Hepatocyte (in vitro differentiated cells): ENCODE results near the gene RPL10A. TPM values are rescaled to one million over a fixed set of nuclear protein-coding genes. Genes with fewer than 3 reads are reported as not detected.
"Not testable (repeated sequence)": the region's sequence is repeated elsewhere in the genome, so short reads cannot be mapped to it uniquely, and the experiment has no call there.

Experiments
- DNase-seq: peaks from one replicate; pipeline ENCODE4 v3.0.0-alpha.2; 2016; ENCODE audit warnings: low spot score
- H2AFZ ChIP-seq: fragments of 200-600 bp; sonication (generic); 2 replicates; pipeline ENCODE4 v1.6.0; 2016; ENCODE audit warnings: antibody characterized with exemption, mild to moderate bottlenecking
- H3K27ac ChIP-seq: fragments of 200-600 bp; sonication (generic); 2 replicates; pipeline ENCODE4 v1.5.1; 2016; ENCODE audit warnings: mild to moderate bottlenecking
- H3K27me3 ChIP-seq: fragments of 200-600 bp; sonication (generic); 2 replicates; pipeline ENCODE4 v1.6.1; 2016
- H3K36me3 ChIP-seq: fragments of 200-600 bp; sonication (generic); replicated peaks from 2 replicates; pipeline ENCODE4 v1.5.1; 2016; ENCODE audit warnings: low read depth; ENCODE audit not compliant: insufficient read depth
- H3K4me1 ChIP-seq: fragments of 200-600 bp; sonication (generic); 2 replicates; pipeline ENCODE4 v1.5.1; 2016; ENCODE audit warnings: mild to moderate bottlenecking, moderate library complexity; ENCODE audit not compliant: insufficient read depth
- H3K4me2 ChIP-seq: fragments of 200-600 bp; sonication (generic); 2 replicates; pipeline ENCODE4 v1.6.0; 2016
- H3K4me3 ChIP-seq: fragments of 200-600 bp; sonication (generic); 2 replicates; pipeline ENCODE4 v1.5.1; 2016; ENCODE audit warnings: mild to moderate bottlenecking
- H3K79me2 ChIP-seq: fragments of 200-600 bp; sonication (generic); 2 replicates; pipeline ENCODE4 v1.6.0; 2017; ENCODE audit warnings: mild to moderate bottlenecking
- H3K9me2 ChIP-seq: fragments of 200-600 bp; sonication (generic); replicated peaks from 2 replicates; pipeline ENCODE4 v1.6.0; 2017; ENCODE audit warnings: mild to moderate bottlenecking; ENCODE audit not compliant: insufficient read depth
- H3K9me3 ChIP-seq: fragments of 200-600 bp; sonication (generic); 2 replicates; pipeline ENCODE4 v1.5.1; 2016; ENCODE audit warnings: low read depth, mild to moderate bottlenecking
- H4K20me1 ChIP-seq: fragments of 200-600 bp; sonication (generic); 2 replicates; pipeline ENCODE4 v1.6.0; 2016; ENCODE audit warnings: mild to moderate bottlenecking; ENCODE audit not compliant: insufficient read depth, poor library complexity, severe bottlenecking
- CTCF ChIP-seq: fragments of 200-600 bp; sonication (generic); IDR thresholded peaks from 2 replicates; pipeline ENCODE4 v1.5.1; 2016; ENCODE audit warnings: antibody characterized with exemption, mild to moderate bottlenecking; ENCODE audit not compliant: poor library complexity
- EZH2 ChIP-seq: fragments of 200-600 bp; sonication (generic); IDR thresholded peaks from 2 replicates; pipeline ENCODE4 v1.6.1; 2016; ENCODE audit warnings: antibody characterized with exemption, mild to moderate bottlenecking, borderline replicate concordance
- EZH2phosphoT487 ChIP-seq: fragments of 200-600 bp; sonication (generic); IDR thresholded peaks from one replicate; pipeline ENCODE4 v1.6.1; 2018; ENCODE audit warnings: antibody characterized with exemption, mild to moderate bottlenecking, low read depth, moderate library complexity; ENCODE audit not compliant: unreplicated experiment, severe bottlenecking
- WGBS: methylation state at CpG from one replicate; pipeline ENCODE4 v1.1.6; 2016; ENCODE audit warnings: low lambda C conversion rate; ENCODE audit errors: missing lambda C conversion rate; 5-methylcytosine and 5-hydroxymethylcytosine counted together
- polyA plus RNA-seq: library from polyadenylated mRNA; unstranded; fragments of >200 nt; fragmentation: Nextera tagmentation; extraction: Ambion mirVana; gene quantifications from 2 replicates; pipeline ENCODE4 v1.2.1, GENCODE V29; 2016
- total RNA-seq: library from RNA; depleted of rRNA; stranded (reverse); fragments of >200 nt; gene quantifications from 2 replicates; pipeline ENCODE4 v1.2.3, GENCODE V29; 2014

Gene RPL10A
- total and polyA plus RNA-seq, 2 experiments from 2014 or later = 308 to 1,102 TPM

GRCh38 chr6:35435074-35435837 is 32.9 kb upstream of the RPL10A start:
- peaks cover 7% of the 10 kb centered on the region for H3K4me1 ChIP-seq
- no peaks in the 10 kb centered on the region for H3K79me2 ChIP-seq
- H3K9me3 ChIP-seq = no peaks in the 10 kb centered on the region
- no peak overlapping the region for H3K27ac ChIP-seq
- H2AFZ ChIP-seq = no peak overlapping the region
- H3K36me3 ChIP-seq = no peaks in the 10 kb centered on the region
- TF ChIP-seq EZH2phosphoT487 (no peak), CTCF (no peak), EZH2 (no peak)
- no peaks in the 10 kb centered on the region for H4K20me1 ChIP-seq
- no peaks in the 10 kb centered on the region for H3K9me2 ChIP-seq
- H3K27me3 ChIP-seq = no peaks in the 10 kb centered on the region
- DNase-seq = no peak
- no peak overlapping the region for H3K4me2 ChIP-seq
- H3K4me3 ChIP-seq = no peak overlapping the region
- 83% methylated on average over 16 of the region's 16 CpGs for WGBS

GRCh38 chr6:35436071-35436857 is 31.9 kb upstream of the RPL10A start:
- H3K4me3 ChIP-seq = no peak overlapping the region
- no peaks in the 10 kb centered on the region for H3K79me2 ChIP-seq
- H3K27ac ChIP-seq = no peak overlapping the region
- H4K20me1 ChIP-seq = no peaks in the 10 kb centered on the region
- DNase-seq = no peak
- no peak overlapping the region for H3K4me2 ChIP-seq
- TF ChIP-seq CTCF (no peak), EZH2phosphoT487 (no peak), EZH2 (no peak)
- no peaks in the 10 kb centered on the region for H3K27me3 ChIP-seq
- H3K4me1 ChIP-seq = peaks cover 4% of the 10 kb centered on the region
- no peaks in the 10 kb centered on the region for H3K9me2 ChIP-seq
- no peaks in the 10 kb centered on the region for H3K36me3 ChIP-seq
- H2AFZ ChIP-seq = no peak overlapping the region
- WGBS = 84% methylated on average over 8 of the region's 8 CpGs
- no peaks in the 10 kb centered on the region for H3K9me3 ChIP-seq

DNA sequence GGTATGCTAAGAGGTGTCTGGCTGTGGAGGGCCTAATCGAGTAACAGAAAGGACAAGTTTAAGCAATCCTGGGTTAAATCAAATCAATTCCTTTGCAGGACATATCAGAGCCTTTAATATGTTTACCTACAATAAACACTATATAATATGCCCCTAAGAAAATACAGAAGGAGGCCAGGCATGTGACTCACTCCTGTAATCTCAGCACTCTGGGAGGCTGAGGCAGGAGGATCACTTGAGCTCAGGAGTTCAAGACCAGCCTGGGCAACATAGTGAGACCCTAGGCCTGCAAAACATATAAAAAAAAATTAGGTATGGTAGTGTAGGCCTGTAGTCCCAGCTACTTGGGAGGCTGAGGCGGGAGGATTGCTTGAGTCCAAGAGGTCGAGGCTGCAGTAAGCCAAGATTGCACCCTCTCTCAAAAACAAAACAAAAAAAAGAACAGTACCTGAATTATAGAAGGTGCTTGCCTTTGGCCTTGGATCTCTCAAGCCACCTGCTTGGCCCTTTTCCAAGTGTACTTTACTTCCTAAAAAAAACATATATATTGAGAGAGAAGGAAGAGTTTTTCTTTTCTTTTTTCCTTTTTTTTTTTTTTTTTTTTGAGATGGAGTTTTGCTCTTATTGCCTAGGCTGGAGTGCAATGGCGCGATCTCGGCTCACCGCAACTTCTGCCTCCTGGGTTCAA is 29.7 kb upstream of the RPL10A start:
- H3K9me3 ChIP-seq, H3K9me2 ChIP-seq, H2AFZ ChIP-seq, H3K27me3 ChIP-seq, H3K79me2 ChIP-seq, H4K20me1 ChIP-seq, H3K4me3 ChIP-seq, H3K4me1 ChIP-seq, H3K36me3 ChIP-seq, H3K27ac ChIP-seq, DNase-seq, H3K4me2 ChIP-seq: not testable (repeated sequence)
- 95% methylated on average over 7 of the region's 7 CpGs for WGBS

- no peaks in the 10 kb centered on the region for H3K9me3 ChIP-seq
- no peaks in the 10 kb centered on the region for H4K20me1 ChIP-seq
- no peaks in the 10 kb centered on the region for H3K36me3 ChIP-seq
- H3K27me3 ChIP-seq = no peaks in the 10 kb centered on the region
- H2AFZ ChIP-seq = no peak overlapping the region
- WGBS = 50% methylated on average over 3 of the region's 3 CpGs
- no peak overlapping the region for H3K4me2 ChIP-seq
- no peaks in the 10 kb centered on the region for H3K79me2 ChIP-seq
- no peak overlapping the region for H3K27ac ChIP-seq
- no peak overlapping the region for H3K4me3 ChIP-seq
- H3K4me1 ChIP-seq = peaks cover 4% of the 10 kb centered on the region
- no peak for DNase-seq
- TF ChIP-seq CTCF = no peak
- TF ChIP-seq EZH2 = no peak
- TF ChIP-seq EZH2phosphoT487 = no peak
- H3K9me2 ChIP-seq = no peaks in the 10 kb centered on the region
Observed at GRCh38 chr6:35439308-35439707, 28.9 kb upstream of the RPL10A start.
